Measurements from ENCODE around the gene KCTD14.

GRCh38 chr11:78048561-78048960, 25.5 kb upstream of the KCTD14 start:
- no peak for TF ChIP-seq CTCF (IDR thresholded peaks at IDR 0.05)
- no peak for TF ChIP-seq POLR2A (IDR thresholded peaks at IDR 0.05)

Measured in body of pancreas (tissue), 4 donors.